Neural cell (in vitro differentiated cells): ENCODE measurements around the gene PANK1.

ENCODE experiments used
- EZH2 ChIP-seq: fragments of 200-600, 300-800 bp; shearing (Covaris generic), sonication (generic); IDR thresholded peaks from 2 replicates; pipeline ENCODE4 v1.6.1; 2014; ENCODE audit warnings: antibody characterized with exemption, low read length, borderline replicate concordance, mild to moderate bottlenecking; ENCODE audit not compliant: insufficient read depth, poor library complexity, severe bottlenecking
- TF ChIP-seq, protein P1 (sequence below): fragments of 450-650 bp; IDR thresholded peaks from 2 replicates; pipeline ENCODE4 v1.5.1; 2014; ENCODE audit warnings: antibody characterized with exemption, mild to moderate bottlenecking, moderate library complexity; ENCODE audit not compliant: poor library complexity, severe bottlenecking

GRCh38 chr10:89580243-89580642 lies 64.8 kb downstream of the PANK1 start:
- TF ChIP-seq, protein P1, sequence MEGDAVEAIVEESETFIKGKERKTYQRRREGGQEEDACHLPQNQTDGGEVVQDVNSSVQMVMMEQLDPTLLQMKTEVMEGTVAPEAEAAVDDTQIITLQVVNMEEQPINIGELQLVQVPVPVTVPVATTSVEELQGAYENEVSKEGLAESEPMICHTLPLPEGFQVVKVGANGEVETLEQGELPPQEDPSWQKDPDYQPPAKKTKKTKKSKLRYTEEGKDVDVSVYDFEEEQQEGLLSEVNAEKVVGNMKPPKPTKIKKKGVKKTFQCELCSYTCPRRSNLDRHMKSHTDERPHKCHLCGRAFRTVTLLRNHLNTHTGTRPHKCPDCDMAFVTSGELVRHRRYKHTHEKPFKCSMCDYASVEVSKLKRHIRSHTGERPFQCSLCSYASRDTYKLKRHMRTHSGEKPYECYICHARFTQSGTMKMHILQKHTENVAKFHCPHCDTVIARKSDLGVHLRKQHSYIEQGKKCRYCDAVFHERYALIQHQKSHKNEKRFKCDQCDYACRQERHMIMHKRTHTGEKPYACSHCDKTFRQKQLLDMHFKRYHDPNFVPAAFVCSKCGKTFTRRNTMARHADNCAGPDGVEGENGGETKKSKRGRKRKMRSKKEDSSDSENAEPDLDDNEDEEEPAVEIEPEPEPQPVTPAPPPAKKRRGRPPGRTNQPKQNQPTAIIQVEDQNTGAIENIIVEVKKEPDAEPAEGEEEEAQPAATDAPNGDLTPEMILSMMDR = no peak
- no peak for TF ChIP-seq EZH2
